H1 (cell line): Measurements from ENCODE around the gene ADRB1. TPM values are rescaled to one million over a fixed set of nuclear protein-coding genes. Genes with fewer than 3 reads are reported as not detected.

Experiments used
- polyA plus RNA-seq, 7 experiments: library from polyadenylated mRNA; depleted of rRNA in 3 of 7; stranded (reverse) in 5 of 7; unstranded in 2 of 7; fragments of >200 nt in 5 of 7; fragments of 200-250 nt in 2 of 7; gene quantifications; 1 replicate in 5 of 7; 2 replicates in 1 of 7; 4 replicates in 1 of 7; pipeline versions ENCODE4 v1.2.1 to v1.2.3, GENCODE V29; 2011 to 2013; ENCODE audit warnings: missing spikeins in 2 of 7, mixed read lengths in 2 of 7
- total RNA-seq: library from RNA; stranded (reverse); fragmentation: NEBNext Ultra II Directional; extraction: Animal tissue kit (Norgen Biotek cat#: 25700); gene quantifications from 2 replicates; pipeline ENCODE4 v1.2.1, GENCODE V29; 2021

The ADRB1 gene
- total and polyA plus RNA-seq, 2 of the 8 experiments (the other 6 are each of a cell fraction or from before 2014, with no cell fraction given): 0.14 to 0.48 TPM

Other genes with a start within 250 kb of the ADRB1 start
- gene DCLRE1A, start 189.8 kb upstream of the ADRB1 start, total RNA-seq: 10.1 and 11.4 TPM in 2 replicates
- 4.6 and 8.1 TPM in 2 replicates for gene DCLRE1A, start 189.8 kb upstream of the ADRB1 start, polyA plus RNA-seq (2011; rRNA removed)
- 21.6 and 25.6 TPM in 2 replicates for gene NHLRC2, start 189.2 kb upstream of the ADRB1 start, total RNA-seq
- gene NHLRC2, start 189.2 kb upstream of the ADRB1 start, polyA plus RNA-seq (2011; rRNA removed): 4.4 and 4.9 TPM in 2 replicates
- 29.8 and 30.3 TPM in 2 replicates for gene CCDC186, start 130.3 kb downstream of the ADRB1 start, total RNA-seq
- 2.2 and 3.0 TPM in 2 replicates for gene CCDC186, start 130.3 kb downstream of the ADRB1 start, polyA plus RNA-seq (2011; rRNA removed)
- 0.71 and 0.92 TPM in 2 replicates for gene TDRD1, start 135.5 kb downstream of the ADRB1 start, total RNA-seq
- 0.02 and 0.05 TPM in 2 replicates for gene TDRD1, start 135.5 kb downstream of the ADRB1 start, polyA plus RNA-seq (2011; rRNA removed)
- 2.6 and 2.8 TPM in 2 replicates for gene VWA2, start 195.4 kb downstream of the ADRB1 start, total RNA-seq
- 2.9 and 3.7 TPM in 2 replicates for gene VWA2, start 195.4 kb downstream of the ADRB1 start, polyA plus RNA-seq (2011; rRNA removed)